Activated CD4-positive, alpha-beta T cell treated with anti-CD3 and anti-CD28 coated beads, Interleukin-2, amount 50 U/mL, for 4 hours (primary cell): Measurements from ENCODE around the gene OR2Y1.
A peak's percentile ranks its signal among the peaks of the same experiment; 100 is the strongest.
"Not testable (repeated sequence)": the region's sequence is repeated elsewhere in the genome, so short reads cannot be mapped to it uniquely, and the experiment has no call there.

Experiments
- DNase-seq, 2 experiments: peaks; one replicate each; pipeline ENCODE4 v3.0.0-alpha.2; 2020

Gene OR2Y1

GRCh38 chr5:180739958-180740357 is at the start of gene OR2Y1:
TSS of gene OR2Y1 (minus strand) at chr5:180740058. CDS start at chr5:180740058, 0 bp downstream.
- no peak for DNase-seq

- not testable (repeated sequence) for DNase-seq
Observed at GRCh38 chr5:180788651-180789410, 49.0 kb upstream of the OR2Y1 start.

GRCh38 chr5:180787711-180788431 is 48.0 kb upstream of the OR2Y1 start:
- DNase-seq, result no peak

- no peak for DNase-seq
Observed at GRCh38 chr5:180786531-180787398, 46.9 kb upstream of the OR2Y1 start.

GRCh38 chr5:180785794-180786221 is 46.0 kb upstream of the OR2Y1 start:
- no peak for DNase-seq

GRCh38 chr5:180785121-180785781 is 45.4 kb upstream of the OR2Y1 start:
- no peak for DNase-seq

GRCh38 chr5:180784497-180785097 is 44.7 kb upstream of the OR2Y1 start:
- DNase-seq, result peak; percentile 72 to 78

GRCh38 chr5:180783340-180784052 is 43.6 kb upstream of the OR2Y1 start:
- DNase-seq, result no peak

- DNase-seq, result no peak
Observed at GRCh38 chr5:180782748-180783147, 42.9 kb upstream of the OR2Y1 start.

- DNase-seq, result not testable (repeated sequence)
Observed at GRCh38 chr5:180781900-180782326, 42.1 kb upstream of the OR2Y1 start.

- no peak for DNase-seq
Observed at GRCh38 chr5:180779985-180780610, 40.2 kb upstream of the OR2Y1 start.

- DNase-seq, result no peak
Observed at GRCh38 chr5:180777475-180777874, 37.6 kb upstream of the OR2Y1 start.

GRCh38 chr5:180776376-180776775 is 36.5 kb upstream of the OR2Y1 start:
- no peak for DNase-seq

GRCh38 chr5:180775624-180776023 is 35.8 kb upstream of the OR2Y1 start:
- no peak for DNase-seq

GRCh38 chr5:180771839-180772238 is 32.0 kb upstream of the OR2Y1 start:
- no peak for DNase-seq

GRCh38 chr5:180769821-180770220 is 30.0 kb upstream of the OR2Y1 start:
- no peak for DNase-seq

GRCh38 chr5:180755601-180756000 is 15.7 kb upstream of the OR2Y1 start:
- no peak for DNase-seq

- DNase-seq, result no peak
Observed at GRCh38 chr5:180744253-180744652, 4.4 kb upstream of the OR2Y1 start.

- no peak for DNase-seq
Observed at GRCh38 chr5:180742727-180743126, 2.9 kb upstream of the OR2Y1 start.

GRCh38 chr5:180740953-180741352 is 1.1 kb upstream of the OR2Y1 start:
- not testable (repeated sequence) for DNase-seq

GRCh38 chr5:180739271-180739670 is 587 bp downstream of the OR2Y1 start:
- no peak for DNase-seq
